HepG2 (cell line): Measurements from ENCODE around the gene USP30. TPM values are rescaled to one million over a fixed set of nuclear protein-coding genes. Genes with fewer than 3 reads are reported as not detected.

Source experiments
- ARNT2 ChIP-seq: sonication (generic); formaldehyde crosslinking; IDR thresholded peaks from 2 replicates; pipeline ENCODE4 v1.8.0; 2022; ENCODE audit warnings: mild to moderate bottlenecking, low read depth, missing genetic modification reagents, moderate library complexity
- ATRX ChIP-seq: sonication (generic); formaldehyde crosslinking; IDR thresholded peaks from 2 replicates; pipeline ENCODE4 v1.4.0; 2020; ENCODE audit warnings: missing genetic modification reagents, borderline replicate concordance
- BHLHE40 ChIP-seq: IDR thresholded peaks from 2 replicates; pipeline ENCODE4 v1.6.1; 2011; ENCODE audit warnings: low read length, improper control_type of control experiment
- CTCF ChIP-seq: sonication (generic); formaldehyde crosslinking; IDR thresholded peaks from 2 replicates; pipeline ENCODE4 v1.5.0; 2020; ENCODE audit warnings: mild to moderate bottlenecking, missing genetic modification reagents, moderate library complexity
- FOSL2 ChIP-seq: sonication (generic); formaldehyde crosslinking; IDR thresholded peaks from 2 replicates; pipeline ENCODE4 v1.4.0; 2020; ENCODE audit warnings: missing genetic modification reagents
- FOXK1 ChIP-seq: sonication (generic); formaldehyde crosslinking; IDR thresholded peaks from 2 replicates; pipeline ENCODE4 v1.4.0; 2020; ENCODE audit warnings: low read depth, missing genetic modification reagents, borderline replicate concordance
- JARID2 ChIP-seq: sonication (generic); formaldehyde crosslinking; IDR thresholded peaks from 2 replicates; pipeline ENCODE4 v1.8.1; 2023; ENCODE audit warnings: missing genetic modification reagents, inconsistent platforms; ENCODE audit not compliant: insufficient replicate concordance
- KDM3A ChIP-seq: IDR thresholded peaks from 2 replicates; pipeline ENCODE4 v1.6.1; 2018; ENCODE audit warnings: low read depth, missing compliant biosample characterization
- KDM4B ChIP-seq: sonication (generic); formaldehyde crosslinking; IDR thresholded peaks from 2 replicates; pipeline ENCODE4 v1.4.0; 2020; ENCODE audit warnings: missing genetic modification reagents
- KIAA2018 ChIP-seq: sonication (generic); formaldehyde crosslinking; IDR thresholded peaks from 2 replicates; pipeline ENCODE4 v1.5.0; 2020; ENCODE audit warnings: mild to moderate bottlenecking, missing genetic modification reagents, borderline replicate concordance
- NFATC3 ChIP-seq: sonication (generic); formaldehyde crosslinking; IDR thresholded peaks from 2 replicates; pipeline ENCODE4 v1.5.1; 2020; ENCODE audit warnings: mild to moderate bottlenecking, missing genetic modification reagents
- NFIC ChIP-seq: IDR thresholded peaks from 2 replicates; pipeline ENCODE4 v1.6.1; 2012; ENCODE audit warnings: mild to moderate bottlenecking, low read length, inconsistent platforms
- PHF8 ChIP-seq: sonication (generic); formaldehyde crosslinking; IDR thresholded peaks from 2 replicates; pipeline ENCODE4 v1.5.0; 2020; ENCODE audit warnings: missing genetic modification reagents
- SP5 ChIP-seq: IDR thresholded peaks from 2 replicates; pipeline ENCODE4 v1.6.1; 2016; ENCODE audit warnings: low read depth, borderline replicate concordance
- ZNF124 ChIP-seq: sonication (generic); formaldehyde crosslinking; IDR thresholded peaks from 2 replicates; pipeline ENCODE4 v1.4.0; 2020; ENCODE audit warnings: missing genetic modification reagents
- ZNF282 ChIP-seq: fragments of 450-650 bp; IDR thresholded peaks from 2 replicates; pipeline ENCODE4 v1.6.1; 2018; ENCODE audit not compliant: partially characterized antibody
- ZNF691 ChIP-seq: sonication (generic); formaldehyde crosslinking; IDR thresholded peaks from 2 replicates; pipeline ENCODE4 v1.4.0; 2020; ENCODE audit warnings: missing genetic modification reagents, low read depth, mild to moderate bottlenecking, borderline replicate concordance
- ZNF7 ChIP-seq: IDR thresholded peaks from 2 replicates; pipeline ENCODE4 v1.6.1; 2016; ENCODE audit warnings: missing biosample characterization, missing genetic modification reagents
- polyA plus RNA-seq, 8 experiments: library from polyadenylated mRNA; depleted of rRNA in 3 of 8; stranded (reverse) in 7 of 8; unstranded in 1 of 8; fragments of >200 nt; fragmentation: Illumina TruSeq in 4 of 8; extraction: Trizol in 4 of 8; gene quantifications; 2 replicates each; pipeline versions ENCODE4 v1.2.1 to v1.2.3, GENCODE V29; 2011 to 2016; ENCODE audit warnings: low read depth in 4 of 8, missing spikeins in 1 of 8, mixed read lengths in 1 of 8; ENCODE audit not compliant: insufficient read depth in 1 of 8
- total RNA-seq, 5 experiments: library from RNA; depleted of rRNA; stranded (reverse); fragments of >200 nt; fragmentation: Illumina TruSeq; extraction: Trizol; gene quantifications; 2 replicates each; pipeline ENCODE4 v1.2.3, GENCODE V29; 2016; ENCODE audit warnings: low read depth in 1 of 5

The USP30 gene
- total and polyA plus RNA-seq, 2 of the 13 experiments (the other 11 are each of a cell fraction or from before 2014, with no cell fraction given), result 11.2 to 20.8 TPM

- TF ChIP-seq CTCF (peak; percentile 14; the same call in 1 of the 2 replicates), KIAA2018 (no peak), ZNF691 (CRISPR knock-in tag) (peak; percentile 68; the same call in 1 of the 2 replicates), ZNF124 (CRISPR knock-in tag) (0 out of 2 replicates have a peak, but pooled peaks have one; percentile 33), SP5 (no peak), PHF8 (CRISPR knock-in tag) (peak; percentile 37), FOXK1 (CRISPR knock-in tag) (peak; percentile 44; the same call in 1 of the 2 replicates), JARID2 (no peak), NFATC3 (CRISPR knock-in tag) (no peak), ZNF7 (CRISPR knock-in tag) (0 out of 2 replicates have a peak, but pooled peaks have one; percentile 26), ARNT2 (CRISPR knock-in tag) (no peak), KDM4B (no peak), ATRX (no peak), KDM3A (0 out of 2 replicates have a peak, but pooled peaks have one; percentile 29), ZNF282 (no peak), FOSL2 (CRISPR knock-in tag) (peak; percentile 58), NFIC (no peak; the same call in 1 of the 2 replicates), BHLHE40 (no peak)
Measured at GRCh38 chr12:109115758-109116610, 63.6 kb downstream of the USP30 start, which contains the start of gene ACACB (continued).
